Uterus (tissue), 2 donors: ENCODE measurements around the gene NCBP3.

ENCODE experiments used
- CTCF ChIP-seq, 4 experiments: fragments of 200-600 bp in 2 of 4; fragments of 450-650 bp in 2 of 4; sonication (generic) in 2 of 4; IDR thresholded peaks; one replicate each; pipeline ENCODE4 v1.5.1; 2016 to 2019; ENCODE audit warnings: antibody characterized with exemption in 4 of 4, mild to moderate bottlenecking in 2 of 4, moderate library complexity in 1 of 4
- POLR2A ChIP-seq, 2 donors: fragments of 450-650 bp; IDR thresholded peaks; one replicate each; pipeline ENCODE4 v1.6.1; 2016; ENCODE audit warnings: antibody characterized with exemption in 2 of 2, mild to moderate bottlenecking in 1 of 2, moderate library complexity in 1 of 2

GRCh38 chr17:3851461-3852100, 5.5 kb upstream of the NCBP3 start:
- TF ChIP-seq CTCF (IDR thresholded peaks at IDR 0.05) (no peak), POLR2A (IDR thresholded peaks at IDR 0.05) (no peak)
